Mucosa of rectum (tissue), 2 donors: ENCODE results near the gene SCAF8.
"Not testable (repeated sequence)": the region's sequence is repeated elsewhere in the genome, so short reads cannot be mapped to it uniquely, and the experiment has no call there.

ENCODE experiments used
- H3K27ac ChIP-seq, 2 donors: one replicate each; pipeline ENCODE4 v1.7.0; 2013; ENCODE audit warnings: inconsistent platforms in 2 of 2, low read depth in 2 of 2, low read length in 2 of 2
- H3K27me3 ChIP-seq, 2 donors: one replicate each; pipeline ENCODE4 v1.7.0; 2013; ENCODE audit warnings: low read length in 2 of 2; ENCODE audit not compliant: control insufficient read depth in 2 of 2, insufficient read depth in 2 of 2
- H3K36me3 ChIP-seq, 2 donors: one replicate each; pipeline ENCODE4 v1.7.0; 2013; ENCODE audit warnings: low read length in 2 of 2; ENCODE audit not compliant: control insufficient read depth in 2 of 2, insufficient read depth in 2 of 2
- H3K4me1 ChIP-seq, 2 donors: one replicate each; pipeline ENCODE4 v1.7.0; 2013; ENCODE audit warnings: low read length in 2 of 2, mild to moderate bottlenecking in 1 of 2; ENCODE audit not compliant: control insufficient read depth in 2 of 2, insufficient read depth in 2 of 2
- H3K4me3 ChIP-seq, 2 donors: one replicate each; pipeline ENCODE4 v1.7.0; 2013; ENCODE audit warnings: low read length in 2 of 2
- H3K9ac ChIP-seq, 2 donors: one replicate each; pipeline ENCODE4 v1.7.0; 2013; ENCODE audit warnings: low read length in 2 of 2, low read depth in 1 of 2, mild to moderate bottlenecking in 1 of 2
- H3K9me3 ChIP-seq, 2 donors: one replicate each; pipeline ENCODE4 v1.7.0; 2013; ENCODE audit warnings: low read length in 2 of 2; ENCODE audit not compliant: control insufficient read depth in 2 of 2
- donor health status: healthy.
- donor health status: Normal muscosa, but diverticular disease.

The SCAF8 gene

DNA sequence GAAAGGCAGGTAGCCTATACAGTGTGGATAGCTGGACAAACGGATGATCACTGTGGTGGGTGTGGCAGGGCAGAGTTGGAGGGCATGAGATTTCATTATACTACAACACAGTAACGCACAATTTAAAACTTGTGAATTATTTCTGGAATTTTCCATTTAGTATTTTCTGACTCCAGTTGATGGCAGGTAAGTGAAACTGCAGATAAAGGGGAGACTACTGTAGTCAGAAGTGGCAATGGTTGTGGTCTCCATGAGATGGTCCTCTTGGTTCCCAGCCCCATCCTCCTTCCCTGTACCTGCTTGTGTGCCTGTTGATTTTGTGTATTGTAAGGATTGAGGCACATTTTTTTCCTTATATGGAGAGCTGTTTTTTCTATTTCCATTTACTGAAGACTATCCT is 22.5 kb upstream of the SCAF8 start:
- Histone ChIP-seq H3K36me3 (no peaks in the 10 kb centered on the region), H3K4me3 (no peak overlapping the region), H3K27me3 (no peaks in the 10 kb centered on the region), H3K4me1 (no peaks in the 10 kb centered on the region), H3K27ac (no peak overlapping the region), H3K9ac (no peak overlapping the region), H3K9me3 (no peaks in the 10 kb centered on the region)

DNA sequence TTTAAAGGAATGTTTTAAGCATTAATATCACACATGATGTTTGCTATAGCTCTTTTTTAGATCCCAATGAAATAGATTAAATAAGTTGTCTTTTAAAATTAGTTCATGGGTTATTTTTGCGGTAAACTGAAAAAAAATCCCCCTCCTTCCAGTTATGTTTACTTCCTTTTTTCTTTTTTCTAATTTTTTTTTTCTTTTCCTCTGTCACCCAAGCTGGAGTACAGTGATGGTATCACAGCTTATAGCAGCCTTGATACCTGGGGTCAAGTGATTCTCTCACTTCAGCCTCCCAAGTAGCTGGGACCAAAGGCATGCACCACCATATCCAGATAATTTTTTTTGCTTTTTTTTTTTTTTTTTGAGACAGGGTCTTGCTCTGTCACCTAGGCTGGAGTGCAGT is 17.8 kb upstream of the SCAF8 start:
- H3K9ac ChIP-seq: no peak overlapping the region

DNA sequence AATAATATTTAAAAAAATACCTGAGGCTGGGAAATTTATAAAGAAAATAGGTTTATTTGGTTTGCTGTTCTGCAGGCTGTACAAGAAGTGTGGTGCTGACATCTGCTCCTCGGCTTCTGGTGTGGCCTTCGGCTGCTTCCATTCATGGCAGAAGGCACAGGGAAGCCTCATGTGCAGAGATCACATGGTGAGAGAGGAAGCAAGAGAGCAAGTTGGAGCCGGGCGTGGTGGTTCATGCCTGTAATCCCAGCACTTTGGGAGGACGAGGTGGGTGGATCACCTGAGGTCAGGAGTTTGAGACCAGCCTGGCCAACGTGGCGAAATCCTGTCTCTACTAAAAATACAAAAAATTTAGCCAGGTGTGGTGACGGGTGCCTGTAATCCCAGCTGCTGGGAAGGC is 16.9 kb upstream of the SCAF8 start:
- H3K4me3 ChIP-seq, H3K36me3 ChIP-seq, H3K9me3 ChIP-seq, H3K27ac ChIP-seq, H3K27me3 ChIP-seq, H3K9ac ChIP-seq: not testable (repeated sequence)
- peaks cover 7 to 11% of the 10 kb centered on the region in 2 donors for H3K4me1 ChIP-seq

More for the DNA sequence above, 17.8 kb upstream of the SCAF8 start:
- no peaks in the 10 kb centered on the region for H3K36me3 ChIP-seq
- H3K27ac ChIP-seq: no peak overlapping the region
- H3K9me3 ChIP-seq: no peaks in the 10 kb centered on the region
- H3K4me3 ChIP-seq: no peak overlapping the region
- no peaks in the 10 kb centered on the region for H3K27me3 ChIP-seq
- peaks cover 7 to 11% of the 10 kb centered on the region in 2 donors for H3K4me1 ChIP-seq

DNA sequence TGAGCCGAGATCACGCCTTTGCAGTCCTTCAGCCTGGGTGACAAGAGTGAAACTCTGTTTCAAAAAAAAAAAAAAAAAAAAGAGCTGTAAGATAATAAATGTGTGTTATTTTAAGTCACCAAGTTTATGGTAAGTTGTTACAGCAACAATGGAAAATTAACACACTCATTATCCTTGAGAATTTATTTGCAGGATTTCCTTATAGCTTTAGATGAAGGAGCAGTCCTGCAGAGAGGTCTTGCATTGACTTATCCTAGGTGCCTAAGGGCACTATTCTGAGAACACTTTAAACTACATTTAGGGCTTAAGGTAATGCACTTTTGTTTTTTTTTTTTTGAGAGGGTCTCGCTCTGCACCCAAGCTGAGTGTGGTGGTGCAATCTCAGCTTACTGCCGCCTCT is 13.8 kb upstream of the SCAF8 start:
- Histone ChIP-seq H3K36me3 (no peaks in the 10 kb centered on the region), H3K9ac (no peak overlapping the region), H3K4me3 (no peak overlapping the region), H3K27me3 (no peaks in the 10 kb centered on the region), H3K4me1 (peaks cover 7 to 11% of the 10 kb centered on the region in 2 donors), H3K27ac (no peak overlapping the region), H3K9me3 (no peaks in the 10 kb centered on the region)

DNA sequence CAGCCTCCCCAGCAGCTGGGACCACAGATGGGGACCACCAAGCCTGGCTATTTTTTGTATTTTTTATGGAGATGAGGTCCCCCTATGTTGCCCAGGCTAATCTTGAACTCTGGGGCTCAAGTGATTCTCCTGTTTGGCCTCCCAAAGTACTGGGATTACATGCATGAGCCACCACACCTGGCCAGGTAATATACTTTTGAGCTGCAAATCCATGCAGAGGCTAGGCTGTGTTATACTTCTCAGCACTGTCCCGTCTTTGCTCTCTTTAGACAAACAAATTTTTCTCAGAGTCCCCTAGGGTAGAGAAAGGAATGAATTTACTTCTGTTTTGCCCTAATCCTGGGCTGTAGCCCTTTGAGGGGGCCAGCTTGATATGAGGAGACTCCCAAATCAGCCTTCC is 13.4 kb upstream of the SCAF8 start:
- Histone ChIP-seq H3K27ac (no peak overlapping the region), H3K36me3 (no peaks in the 10 kb centered on the region), H3K27me3 (no peaks in the 10 kb centered on the region), H3K4me3 (no peak overlapping the region), H3K9ac (no peak overlapping the region), H3K4me1 (peaks cover 7 to 11% of the 10 kb centered on the region in 2 donors), H3K9me3 (no peaks in the 10 kb centered on the region)

DNA sequence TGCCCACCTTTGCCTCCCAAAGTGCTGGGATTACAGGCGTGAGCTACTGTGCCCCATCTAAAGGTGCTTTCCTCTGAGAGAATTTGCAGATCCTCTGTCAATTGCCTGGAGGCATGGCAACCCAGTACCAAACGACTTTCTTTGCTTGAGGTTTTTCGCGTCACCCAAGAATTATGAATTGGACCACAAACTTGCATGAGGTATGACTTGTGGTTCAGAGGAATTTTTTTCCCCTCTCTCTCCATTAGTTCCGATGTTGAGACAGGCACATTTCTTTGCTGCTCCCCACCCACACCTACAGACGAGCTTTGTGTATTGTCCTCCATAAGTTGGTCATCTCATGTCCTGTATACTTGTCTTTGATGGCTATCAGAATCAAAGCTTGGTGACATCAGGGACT is 11.8 kb upstream of the SCAF8 start:
- Histone ChIP-seq H3K9ac (no peak overlapping the region), H3K36me3 (no peaks in the 10 kb centered on the region)

DNA sequence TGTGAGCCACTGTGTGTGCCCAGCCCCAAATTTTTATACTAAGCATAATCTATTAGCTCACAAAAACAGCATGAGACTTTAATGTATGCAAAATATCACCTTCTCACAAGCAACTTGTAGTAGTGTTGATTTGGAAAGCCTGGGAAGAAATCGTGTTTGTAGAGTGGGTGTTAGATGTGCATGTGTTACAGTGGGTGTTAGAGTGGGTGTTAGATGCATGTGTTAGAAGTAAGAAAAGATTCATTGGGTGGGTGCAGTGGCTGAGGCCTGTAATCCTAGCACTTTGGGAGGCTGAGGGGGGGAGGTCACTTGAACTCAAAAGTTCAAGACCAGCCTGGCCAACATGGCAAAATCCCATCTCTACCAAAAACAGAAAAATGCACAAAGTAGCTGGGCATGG is 6.3 kb upstream of the SCAF8 start:
- Histone ChIP-seq H3K4me1 (no peaks in the 10 kb centered on the region), H3K9me3 (no peaks in the 10 kb centered on the region), H3K4me3 (no peak overlapping the region), H3K9ac (no peak overlapping the region), H3K36me3 (no peaks in the 10 kb centered on the region), H3K27me3 (no peaks in the 10 kb centered on the region), H3K27ac (no peak overlapping the region)

More for the DNA sequence above, 11.8 kb upstream of the SCAF8 start:
- H3K27me3 ChIP-seq: no peaks in the 10 kb centered on the region
- H3K4me3 ChIP-seq: no peak overlapping the region
- H3K27ac ChIP-seq: no peak overlapping the region
- peaks cover 7 to 11% of the 10 kb centered on the region in 2 donors for H3K4me1 ChIP-seq
- no peaks in the 10 kb centered on the region for H3K9me3 ChIP-seq

DNA sequence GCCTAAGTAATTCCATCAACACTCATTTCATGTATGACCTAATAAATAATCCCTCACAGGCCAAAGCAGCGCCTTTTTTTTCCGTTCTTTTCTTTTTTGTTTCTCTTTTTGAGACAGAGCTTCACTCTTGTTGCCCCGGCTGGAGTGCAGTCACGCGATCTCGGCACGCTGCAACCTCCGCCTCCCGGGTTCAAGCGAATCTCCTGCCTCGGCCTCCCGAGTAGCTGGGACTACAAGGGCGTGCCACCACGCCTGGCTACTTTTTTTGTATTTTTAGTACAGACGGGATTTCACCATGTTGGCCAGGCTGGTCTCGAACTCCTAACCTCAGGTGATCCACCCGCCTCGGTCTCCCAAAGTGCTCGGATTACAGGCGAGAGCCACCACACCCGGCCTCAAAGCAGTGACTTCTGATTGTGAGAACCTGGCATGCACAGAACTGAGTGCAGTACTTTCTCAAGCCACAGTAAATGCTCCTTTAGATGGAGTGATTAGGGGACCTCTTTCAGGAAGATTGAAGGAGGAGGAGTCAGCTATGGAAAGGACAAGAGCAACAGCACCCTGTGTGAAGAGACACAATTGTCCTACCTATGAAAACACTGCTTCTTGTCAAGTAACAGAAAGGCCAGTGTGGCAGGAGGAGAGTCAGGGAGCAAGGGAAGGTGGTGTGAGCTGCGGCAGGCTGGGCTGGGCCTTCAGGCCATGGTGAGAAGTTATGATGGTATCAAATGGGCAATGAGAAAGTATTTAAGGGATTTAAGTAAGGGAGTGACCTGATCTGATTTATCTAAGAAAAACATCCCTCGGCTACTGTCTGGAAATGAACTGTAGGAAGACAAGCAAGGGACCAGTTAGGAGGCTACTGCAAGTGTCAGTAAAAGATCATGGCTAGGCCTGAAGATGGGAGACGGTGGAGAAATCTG is 1.7 kb upstream of the SCAF8 start:
- Histone ChIP-seq H3K4me1 (peaks cover 13 to 18% of the 10 kb centered on the region in 2 donors), H3K27ac (no peak overlapping the region), H3K9me3 (no peaks in the 10 kb centered on the region), H3K4me3 (no peak overlapping the region), H3K27me3 (no peaks in the 10 kb centered on the region), H3K36me3 (no peaks in the 10 kb centered on the region), H3K9ac (no peak overlapping the region)

DNA sequence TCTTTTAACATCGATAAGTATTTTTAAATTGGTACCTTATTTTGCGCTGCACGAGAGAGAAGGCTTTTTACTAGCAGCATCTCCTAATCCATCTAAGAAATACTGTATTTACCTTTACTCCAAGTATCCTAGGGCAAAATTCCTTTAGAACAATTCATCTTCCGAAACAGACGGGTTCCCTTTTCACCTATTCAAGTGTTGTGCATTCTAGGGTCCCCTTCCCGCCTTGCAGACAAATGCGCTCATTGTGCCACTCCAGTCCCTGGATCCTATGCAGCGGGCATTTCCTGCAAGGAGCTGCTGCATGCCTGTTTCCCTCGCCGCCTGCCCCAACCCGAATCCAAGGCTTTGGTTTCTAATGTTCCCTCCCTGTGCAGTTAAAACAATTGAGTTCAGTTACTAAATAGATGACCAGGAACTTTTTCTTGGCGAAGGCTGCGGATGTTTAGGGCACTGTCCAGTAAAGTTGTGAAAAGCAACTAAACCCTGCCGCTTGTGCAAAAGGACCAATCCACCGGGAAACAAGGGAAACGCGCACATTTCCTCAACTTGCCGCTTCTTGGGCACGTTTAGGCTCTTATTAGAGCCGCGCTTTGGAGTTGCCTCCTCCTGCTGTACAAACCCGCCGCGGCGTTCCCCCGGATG is 556 bp upstream of the SCAF8 start:
- H3K4me3 ChIP-seq: peak overlapping the region; percentile 94 to 95
- H3K4me1 ChIP-seq: peaks cover 18 to 20% of the 10 kb centered on the region in 2 donors
- peaks cover 0 to 3% of the 10 kb centered on the region in 2 donors for H3K36me3 ChIP-seq
- H3K9me3 ChIP-seq: no peaks in the 10 kb centered on the region
- H3K9ac ChIP-seq: peak overlapping the region; percentile 88 to 98
- peak overlapping the region; percentile 99 for H3K27ac ChIP-seq
- no peaks in the 10 kb centered on the region for H3K27me3 ChIP-seq

DNA sequence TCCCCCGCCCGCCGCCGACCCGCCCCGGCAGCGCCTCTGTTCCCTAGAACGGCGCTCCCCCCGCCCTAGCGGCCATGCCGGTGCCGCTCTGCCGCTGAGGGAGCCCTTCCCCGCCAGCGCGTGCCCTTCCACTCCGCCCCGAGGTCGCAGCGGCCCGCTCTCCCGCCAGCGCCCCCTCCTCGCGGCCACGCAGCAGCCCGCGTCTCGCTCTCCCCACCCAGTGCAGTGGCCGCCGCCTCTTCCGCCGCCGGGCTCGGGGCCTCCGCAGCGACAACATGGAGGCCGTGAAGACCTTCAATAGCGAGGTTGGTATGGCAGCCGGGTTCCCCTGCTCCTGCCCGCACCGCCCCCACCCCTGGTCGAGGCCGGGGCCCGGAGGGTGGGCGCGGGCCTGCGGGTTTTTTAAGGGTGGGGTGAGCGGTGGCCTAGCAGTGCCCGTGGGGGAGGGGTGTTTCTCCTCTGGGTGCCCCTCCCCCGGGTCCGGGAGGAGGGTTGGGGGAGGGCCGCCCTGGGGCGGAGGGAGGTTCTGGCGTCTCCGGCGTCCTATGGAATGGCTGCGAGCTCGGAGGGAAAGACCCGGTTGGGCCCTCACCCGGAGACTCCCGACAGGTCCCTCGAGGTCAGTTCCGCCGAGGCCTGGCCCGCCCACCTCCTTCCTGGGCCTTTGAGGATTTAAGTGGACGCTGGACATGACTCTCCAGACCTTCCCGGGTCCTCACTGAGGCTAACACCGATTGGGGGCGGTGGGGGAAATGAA is 588 bp downstream of the SCAF8 start:
- no peaks in the 10 kb centered on the region for H3K27me3 ChIP-seq
- H3K9me3 ChIP-seq: no peaks in the 10 kb centered on the region
- H3K27ac ChIP-seq: peak overlapping the region; percentile 99
- peaks cover 0 to 3% of the 10 kb centered on the region in 2 donors for H3K36me3 ChIP-seq
- peaks cover 18 to 20% of the 10 kb centered on the region in 2 donors for H3K4me1 ChIP-seq
- H3K4me3 ChIP-seq: peak overlapping the region; percentile 94 to 95
- peak overlapping the region; percentile 81 to 98 for H3K9ac ChIP-seq
